GM18868 (cell line): ENCODE data around the gene CNOT6L.

Experiments
- ATAC-seq: cut with Tn5 transposase; IDR thresholded peaks from one replicate; pipeline ENCODE4 v1.9.1; 2021; ENCODE audit warnings: mild to moderate bottlenecking, moderate library complexity; ENCODE audit not compliant: unreplicated experiment

Gene CNOT6L

GRCh38 chr4:77714514-77714913 lies 104.7 kb downstream of the CNOT6L start:
- ATAC-seq, result no peak

GRCh38 chr4:77713884-77714283 lies 105.3 kb downstream of the CNOT6L start:
- ATAC-seq, result no peak

GRCh38 chr4:77712675-77713074 lies 106.5 kb downstream of the CNOT6L start:
- no peak for ATAC-seq

DNA sequence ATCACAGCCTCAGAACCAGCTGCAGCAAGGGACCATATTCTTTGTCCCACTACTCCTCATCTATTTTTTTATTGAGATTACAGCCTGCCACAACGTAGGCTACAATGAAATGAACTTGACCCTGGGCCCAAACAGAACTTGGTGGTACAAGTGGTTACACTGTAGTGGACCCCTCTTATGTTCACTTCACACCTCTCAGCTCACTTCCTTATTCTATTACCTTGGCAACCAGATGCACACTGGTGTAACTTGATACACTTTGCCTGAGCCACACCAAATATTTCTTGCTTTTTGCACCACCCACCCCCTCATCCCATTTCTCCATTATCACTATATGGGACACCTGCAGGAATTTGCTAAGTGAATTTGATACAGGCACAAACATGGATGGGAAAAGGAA lies 107.7 kb downstream of the CNOT6L start:
- no peak for ATAC-seq

- no peak for ATAC-seq
Measured at GRCh38 chr4:77710684-77711083, 108.5 kb downstream of the CNOT6L start.

DNA sequence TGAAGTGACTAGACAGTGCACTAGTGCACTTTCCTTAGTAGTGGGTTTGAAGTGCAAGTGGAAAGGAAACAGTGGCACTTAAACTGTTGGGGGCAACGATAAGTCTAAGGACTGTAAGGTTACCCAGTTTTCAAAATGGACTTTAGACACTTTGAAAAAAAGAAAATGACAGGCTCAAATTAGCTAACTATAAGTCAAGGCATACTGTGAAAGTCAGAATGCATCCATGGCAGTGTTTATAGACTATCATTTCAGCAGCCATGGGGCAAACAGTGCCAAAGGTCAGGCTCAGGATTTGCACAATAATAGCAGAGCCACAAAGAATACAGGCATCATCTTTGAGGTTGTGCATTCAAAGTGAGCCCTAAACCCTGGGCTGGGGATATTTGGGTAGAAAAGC lies 109.1 kb downstream of the CNOT6L start:
- ATAC-seq, result no peak

GRCh38 chr4:77706717-77707116 lies 112.5 kb downstream of the CNOT6L start:
- ATAC-seq, result no peak

DNA sequence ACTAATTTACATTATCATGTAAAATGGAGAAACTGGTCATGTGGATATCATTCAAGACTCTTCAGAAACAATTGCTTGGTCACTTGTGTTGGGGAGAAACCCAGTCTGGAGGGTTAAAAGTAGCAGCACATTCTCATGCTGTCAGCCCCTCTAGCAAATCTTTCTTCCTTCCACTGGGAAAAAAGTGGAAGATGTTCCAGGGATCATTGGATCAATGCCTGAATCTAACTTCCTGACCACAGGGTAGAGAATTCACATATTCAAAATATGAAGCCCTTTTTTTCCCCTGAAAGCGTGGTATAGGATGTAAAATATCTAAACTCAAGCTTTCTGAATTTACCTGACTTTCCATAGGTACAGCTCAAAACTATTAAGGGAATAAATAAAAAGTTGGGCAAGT lies 115.5 kb downstream of the CNOT6L start:
- no peak for ATAC-seq

- ATAC-seq, result no peak
Measured at GRCh38 chr4:77701121-77701520, 118.0 kb downstream of the CNOT6L start.

DNA sequence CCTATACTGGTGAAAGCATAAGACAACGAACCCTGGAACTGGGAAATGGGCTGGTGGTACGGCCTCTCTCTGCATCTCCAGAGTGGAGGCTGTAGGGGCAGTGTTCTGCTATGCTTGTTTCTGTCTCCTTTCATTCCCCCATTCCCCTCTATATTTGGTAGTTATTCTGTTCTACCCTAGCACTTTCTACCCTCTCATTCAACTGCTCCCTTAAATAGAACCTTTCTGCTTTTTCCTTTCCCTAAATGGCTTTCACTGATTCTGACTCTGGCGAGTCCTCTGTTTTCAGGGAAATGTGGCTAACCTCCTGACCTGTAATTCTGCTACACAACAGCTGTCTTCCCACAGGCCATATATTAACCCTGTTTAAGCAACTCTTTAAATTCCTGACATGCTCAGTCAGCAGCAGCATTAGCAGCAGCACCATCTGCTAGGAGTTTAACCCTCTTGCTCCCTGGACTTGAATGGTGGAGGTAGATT lies 119.4 kb downstream of the CNOT6L start:
- ATAC-seq, result no peak

DNA sequence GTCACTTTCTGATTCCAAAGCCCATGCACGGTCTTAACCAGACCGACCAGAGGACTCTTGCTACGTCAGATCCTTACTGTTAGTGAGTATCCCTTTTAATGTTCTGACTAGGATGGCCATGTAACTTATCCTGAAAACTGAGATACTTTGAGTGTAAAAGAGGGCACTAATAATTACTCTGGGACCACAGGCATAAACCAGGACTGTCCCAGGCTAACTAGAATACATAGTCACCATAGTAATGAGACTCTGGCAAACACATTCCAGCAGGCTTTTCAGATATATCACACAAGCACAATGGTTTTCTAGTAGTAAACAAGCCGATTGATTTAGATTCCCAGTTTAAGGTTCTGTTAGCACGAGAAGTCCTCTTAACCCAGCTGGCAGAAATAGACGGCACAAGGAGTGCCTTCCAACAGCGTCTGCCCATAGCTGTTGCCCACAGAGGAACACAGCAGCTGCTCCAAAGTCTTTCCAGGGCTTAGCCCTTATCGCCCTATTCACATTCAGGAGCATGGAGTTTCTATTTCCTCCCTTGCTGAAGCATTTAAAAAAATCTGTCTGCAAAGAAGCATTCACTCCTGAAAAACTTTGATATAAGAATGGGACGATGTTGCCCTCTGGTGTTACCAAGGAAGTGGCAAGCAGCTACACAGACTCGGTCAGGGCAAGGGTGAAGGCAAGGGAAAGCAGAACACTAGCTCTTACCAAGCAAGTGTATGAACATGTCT lies 121.1 kb downstream of the CNOT6L start:
- no peak for ATAC-seq

- no peak for ATAC-seq
Measured at GRCh38 chr4:77695774-77696173, 123.4 kb downstream of the CNOT6L start.

GRCh38 chr4:77692847-77693432 lies 126.2 kb downstream of the CNOT6L start:
- no peak for ATAC-seq

GRCh38 chr4:77681792-77682191 lies 137.4 kb downstream of the CNOT6L start:
- no peak for ATAC-seq

- ATAC-seq, result no peak
Measured at GRCh38 chr4:77676842-77677241, 142.3 kb downstream of the CNOT6L start.

GRCh38 chr4:77671051-77671450 lies 148.1 kb downstream of the CNOT6L start:
- no peak for ATAC-seq

- ATAC-seq, result no peak
Measured at GRCh38 chr4:77669946-77670590, 149.1 kb downstream of the CNOT6L start.

- ATAC-seq, result no peak
Measured at GRCh38 chr4:77665381-77666069, 153.6 kb downstream of the CNOT6L start.
